Frontal cortex (tissue), 4 donors: ENCODE data around the gene SHOC1. TPM values are rescaled to one million over a fixed set of nuclear protein-coding genes. Genes with fewer than 3 reads are reported as not detected.
"Not testable (repeated sequence)": the region's sequence is repeated elsewhere in the genome, so short reads cannot be mapped to it uniquely, and the experiment has no call there.

Experiments
- DNase-seq, 2 donors: peaks; one replicate each; pipeline ENCODE4 v3.0.0; 2012; ENCODE audit warnings: low spot score in 2 of 2
- FAIRE-seq: peaks from 2 replicates; lab custom pipeline; 2012; peaks lifted over from hg19 to GRCh38; lab: Jason Lieb, UNC
- total RNA-seq: library from RNA; depleted of rRNA; stranded (reverse); fragments of >200 nt; gene quantifications from one replicate; pipeline ENCODE4 v1.2.3, GENCODE V29; 2014
- donor health status: control.
- donor health status: control.
- donor health status: control.

Gene SHOC1
- not detected for total RNA-seq

GRCh38 chr9:111794835-111795556 lies at the start of gene SHOC1:
TSS of gene SHOC1 (minus strand) at chr9:111794937. CDS start at chr9:111791418, 3,519 bp downstream.
- DNase-seq, result no peak
- FAIRE-seq, result no peak

DNA sequence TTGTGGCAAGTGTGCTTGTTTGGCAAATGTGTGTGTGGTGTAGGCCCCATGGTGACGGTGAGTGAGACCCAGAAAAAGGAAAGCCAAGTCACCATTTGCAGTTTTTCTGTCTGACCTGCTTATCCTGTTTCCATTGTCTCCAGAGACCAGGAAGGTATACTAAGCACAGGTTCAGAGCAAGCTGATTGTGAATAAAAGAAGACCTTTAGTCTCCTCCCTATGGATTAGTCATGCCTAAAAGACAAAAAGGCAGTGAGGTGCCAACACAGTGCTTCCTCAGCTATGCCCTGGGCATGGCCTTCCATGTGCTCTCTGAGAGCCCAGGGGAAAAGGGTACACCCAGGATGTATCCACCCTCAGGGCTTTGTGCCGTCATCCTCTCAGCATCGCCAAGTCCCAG lies 49.2 kb upstream of the SHOC1 start:
- no peak for FAIRE-seq
- DNase-seq, result no peak

GRCh38 chr9:111842313-111842712 lies 47.6 kb upstream of the SHOC1 start:
- DNase-seq, result no peak
- FAIRE-seq, result no peak

DNA sequence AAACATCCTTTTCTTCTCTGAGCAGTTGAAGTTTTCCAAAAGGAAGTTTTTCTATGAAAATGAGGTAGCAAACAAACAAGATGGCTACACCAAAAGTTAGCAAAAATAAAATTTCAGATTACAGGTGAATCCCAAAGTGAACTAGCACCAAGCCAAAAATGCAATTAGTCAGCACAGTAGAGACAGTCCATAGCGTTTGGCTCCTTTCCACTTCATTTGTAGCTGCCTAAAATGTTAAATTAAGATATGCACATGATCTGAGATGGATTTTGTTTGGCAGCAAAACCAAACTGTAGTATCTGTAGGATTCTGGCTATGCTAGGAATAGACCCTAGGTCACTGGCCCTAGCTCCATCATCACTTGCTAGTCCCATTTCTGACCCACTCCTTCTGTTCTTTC lies 45.7 kb upstream of the SHOC1 start:
- FAIRE-seq, result no peak
- DNase-seq, result no peak

- FAIRE-seq (no peak), DNase-seq (no peak)
Observed at GRCh38 chr9:111839987-111840386, 45.2 kb upstream of the SHOC1 start.

- no peak for DNase-seq
- no peak for FAIRE-seq
Observed at GRCh38 chr9:111839387-111839786, 44.6 kb upstream of the SHOC1 start.

DNA sequence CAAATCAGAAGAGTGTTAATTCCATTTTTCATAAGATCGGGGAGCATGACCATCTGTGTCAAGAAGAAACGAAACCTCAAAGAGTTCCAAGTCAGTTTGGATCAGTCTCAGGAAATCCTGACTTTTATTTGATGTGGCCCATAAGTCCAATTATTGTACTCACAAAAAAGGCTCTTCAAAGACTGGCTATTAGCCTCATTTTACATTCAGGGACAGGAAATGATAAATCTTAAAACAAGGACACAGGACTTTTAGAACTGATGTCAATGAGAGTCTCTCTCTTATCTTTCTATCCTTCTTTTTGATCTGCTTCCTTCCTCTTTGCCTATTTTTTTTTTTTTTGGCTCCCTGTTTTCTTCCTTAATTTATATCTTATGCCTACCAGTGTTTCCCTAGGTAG lies 43.7 kb upstream of the SHOC1 start:
- DNase-seq, result no peak
- FAIRE-seq, result no peak

DNA sequence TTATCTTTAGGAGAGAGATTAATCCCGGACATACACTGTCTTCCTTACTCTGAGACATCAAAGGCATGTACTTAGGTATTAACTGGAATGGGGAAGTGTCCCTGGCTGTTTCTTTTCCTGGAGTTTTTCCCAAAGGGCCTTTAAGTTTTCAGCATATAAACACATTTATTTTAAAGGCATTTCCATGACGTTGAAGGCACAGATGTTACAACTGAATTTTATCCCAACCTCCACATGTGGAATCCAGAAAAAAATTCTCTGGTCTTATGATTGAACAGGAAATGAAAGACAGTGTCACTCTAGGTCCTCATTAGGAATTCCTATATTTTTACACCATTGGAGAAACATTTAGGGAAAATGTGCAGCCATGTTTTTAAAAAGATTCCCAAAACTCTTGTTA lies 41.6 kb upstream of the SHOC1 start:
- FAIRE-seq, result no peak
- DNase-seq, result no peak

DNA sequence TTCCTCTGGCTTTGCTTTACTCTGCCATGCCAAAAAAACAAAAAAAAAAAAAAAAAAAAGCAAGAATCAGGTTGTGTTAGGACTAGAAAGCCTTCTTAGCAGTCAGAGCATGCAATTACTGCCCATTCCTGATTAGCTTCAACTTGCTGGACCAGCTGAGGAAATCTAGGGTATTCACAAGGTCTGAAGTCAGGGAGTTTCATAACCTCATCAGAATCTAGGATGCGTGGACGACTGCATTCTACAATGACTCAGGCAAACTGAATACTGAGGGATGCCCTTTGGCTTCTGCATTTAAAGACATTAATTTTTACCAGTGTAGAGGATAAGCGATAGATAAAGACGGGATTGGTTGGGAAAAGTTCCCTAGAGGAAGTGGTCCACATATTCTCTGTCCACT lies 39.2 kb upstream of the SHOC1 start:
- FAIRE-seq, result no peak

GRCh38 chr9:111832449-111832848 lies 37.7 kb upstream of the SHOC1 start:
- DNase-seq (no peak), FAIRE-seq (no peak)

More for the DNA sequence above, 39.2 kb upstream of the SHOC1 start:
- DNase-seq, result no peak

- FAIRE-seq (no peak), DNase-seq (no peak)
Observed at GRCh38 chr9:111831371-111832108, 36.8 kb upstream of the SHOC1 start.

DNA sequence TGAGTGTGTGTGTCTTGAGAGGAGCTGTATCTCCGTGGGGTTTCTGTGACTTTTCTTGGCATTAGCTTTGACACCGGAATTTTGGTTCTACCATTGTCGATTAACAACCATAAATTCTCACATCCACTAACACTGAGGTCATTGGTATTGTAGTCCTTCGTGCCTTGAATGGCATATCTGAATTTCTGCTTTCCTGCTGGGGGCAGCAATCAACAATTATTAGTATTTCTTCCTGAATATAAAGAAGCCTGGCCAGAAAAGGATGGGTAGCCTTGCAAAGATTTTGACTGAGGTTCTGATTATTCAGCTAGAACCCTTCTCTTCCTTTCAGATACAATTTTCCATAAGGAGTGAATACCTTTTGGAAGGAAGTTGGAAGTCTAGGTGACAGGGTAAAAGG lies 33.5 kb upstream of the SHOC1 start:
- FAIRE-seq, result no peak
- no peak for DNase-seq

- no peak for FAIRE-seq
- no peak for DNase-seq
Observed at GRCh38 chr9:111825468-111826145, 30.9 kb upstream of the SHOC1 start.

DNA sequence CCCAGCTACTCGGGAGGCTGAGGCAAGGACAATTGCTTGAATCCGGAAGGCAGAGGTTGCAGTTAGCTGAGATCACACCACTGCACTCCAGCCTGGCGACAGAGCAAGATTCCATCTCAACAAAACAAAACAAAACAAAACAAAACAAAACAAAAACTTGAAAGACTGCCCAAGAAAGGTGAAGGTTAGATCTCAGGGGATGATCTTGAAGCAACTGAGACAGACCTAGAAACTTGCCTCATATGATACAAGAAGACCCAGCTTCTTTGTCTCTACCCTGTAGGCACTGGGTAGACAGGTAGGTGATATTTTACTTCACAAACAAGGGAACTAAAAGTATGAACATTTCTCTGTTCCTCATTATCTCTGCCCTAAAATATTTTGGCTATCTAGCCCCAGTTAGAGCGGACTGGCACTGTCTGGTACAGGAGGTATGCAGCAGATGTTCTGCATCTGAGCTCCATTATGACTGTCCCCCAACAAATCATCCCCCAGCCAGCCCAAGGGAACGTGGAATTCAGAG lies 26.3 kb upstream of the SHOC1 start:
- FAIRE-seq (no peak), DNase-seq (no peak)

DNA sequence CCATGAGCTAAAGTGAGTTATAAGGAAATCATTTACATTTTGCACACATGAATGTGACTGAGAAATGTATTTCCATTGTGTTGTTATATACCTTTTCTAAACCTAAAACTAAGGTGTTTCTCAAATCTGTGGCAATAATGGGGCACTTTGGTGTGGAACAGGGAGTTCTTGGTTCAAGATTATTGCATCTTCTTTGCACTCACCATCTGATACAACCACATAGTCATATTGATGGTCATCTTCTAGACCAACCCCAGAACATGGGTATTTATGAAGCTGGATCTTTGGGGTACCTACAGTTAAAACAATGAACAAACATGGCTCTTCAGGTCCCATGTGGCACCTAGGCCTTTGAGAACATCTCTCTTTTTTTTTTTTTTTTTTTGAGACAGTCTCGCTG lies 24.6 kb upstream of the SHOC1 start:
- no peak for DNase-seq
- no peak for FAIRE-seq

- DNase-seq, result no peak
- FAIRE-seq, result no peak
Observed at GRCh38 chr9:111815285-111816070, 20.7 kb upstream of the SHOC1 start.

GRCh38 chr9:111812337-111812736 lies 17.6 kb upstream of the SHOC1 start:
- DNase-seq, result no peak
- FAIRE-seq, result no peak

GRCh38 chr9:111810908-111811307 lies 16.2 kb upstream of the SHOC1 start:
- FAIRE-seq (no peak), DNase-seq (no peak)

DNA sequence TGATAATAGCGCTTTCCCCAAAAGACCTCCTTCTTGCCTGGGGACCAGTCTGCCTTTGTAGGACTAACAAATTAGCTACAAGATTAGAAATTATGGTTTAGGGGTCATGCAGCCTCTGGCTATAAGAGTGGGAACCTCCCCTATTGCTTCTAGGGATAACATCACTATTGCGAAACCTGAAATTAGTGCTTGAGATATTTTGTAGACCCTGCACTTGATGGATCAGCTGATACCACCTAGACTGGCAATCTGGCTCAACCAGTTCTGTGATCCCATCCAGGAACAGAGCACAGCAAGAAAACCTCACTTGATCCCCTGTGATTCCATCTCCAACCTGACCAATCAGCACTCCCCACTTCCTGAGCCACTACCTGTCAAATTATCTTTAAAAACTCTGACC lies 15.7 kb upstream of the SHOC1 start:
- not testable (repeated sequence) for FAIRE-seq

GRCh38 chr9:111807197-111807596 lies 12.5 kb upstream of the SHOC1 start:
- FAIRE-seq, result no peak

More for the DNA sequence above, 15.7 kb upstream of the SHOC1 start:
- DNase-seq, result not testable (repeated sequence)

More at GRCh38 chr9:111807197-111807596, 12.5 kb upstream of the SHOC1 start:
- no peak for DNase-seq
